Measurements from ENCODE around the gene ZBTB16.

ZBTB16 gene

DNA sequence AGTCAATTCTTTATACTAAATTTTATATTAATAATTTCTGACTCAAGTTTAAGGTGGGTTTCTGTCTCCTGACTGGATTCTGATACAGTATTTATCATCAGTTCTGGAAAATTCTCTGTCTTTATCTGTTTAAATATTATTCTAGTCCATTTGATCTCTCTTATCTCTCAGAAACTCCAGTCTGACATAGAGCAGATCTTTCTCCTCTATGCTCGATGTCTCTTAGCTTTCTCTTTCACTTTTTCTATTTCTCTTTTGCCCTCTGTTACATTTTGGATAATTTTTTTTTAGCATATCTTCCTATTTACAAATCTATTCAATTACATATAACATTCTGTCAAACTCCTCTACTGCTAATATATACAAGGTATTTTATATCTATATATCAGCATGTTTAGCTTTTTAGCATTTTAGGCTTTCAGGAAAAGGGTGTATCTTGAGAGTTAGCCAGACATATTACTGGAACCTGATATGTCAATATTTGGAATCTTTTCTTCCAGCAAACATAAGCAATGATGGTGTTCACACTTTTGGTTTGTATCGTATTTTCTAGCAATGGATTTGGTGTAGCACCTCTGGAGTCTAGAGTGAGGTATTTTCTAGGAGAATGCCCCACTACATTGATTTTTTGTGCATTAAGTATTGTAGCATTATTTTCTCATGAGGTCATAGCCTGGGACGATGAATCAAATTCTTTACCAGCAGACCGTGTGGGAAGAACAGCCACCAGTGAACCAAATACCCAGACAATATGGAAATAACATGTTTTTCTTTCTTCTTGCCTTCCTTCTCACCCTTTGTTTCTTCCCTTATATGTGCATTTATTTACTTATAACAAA is 232.6 kb downstream of the ZBTB16 start:
- DNase-seq = no peak

DNA sequence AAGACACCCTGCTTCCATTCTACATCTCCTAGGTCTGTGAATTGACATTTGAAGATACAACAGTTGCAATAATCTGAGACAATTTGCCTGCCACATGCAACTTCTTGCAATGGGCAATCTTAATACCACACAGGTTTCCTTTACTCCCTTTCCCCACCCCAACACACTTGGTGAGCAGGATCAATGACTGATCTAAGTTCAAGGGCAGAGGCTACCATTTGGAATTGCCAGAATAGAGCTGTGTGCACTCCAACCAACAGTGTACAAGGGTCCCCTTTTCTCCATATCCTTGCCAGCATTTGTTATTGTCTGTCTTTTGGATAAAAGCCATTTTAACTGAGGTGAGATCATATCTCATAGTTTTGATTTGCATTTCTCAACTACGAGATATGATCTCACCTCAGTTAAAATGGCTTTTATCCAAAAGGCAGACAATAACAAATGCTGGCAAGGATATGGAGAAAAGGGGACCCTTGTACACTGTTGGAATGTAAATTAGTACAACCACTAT is 233.7 kb downstream of the ZBTB16 start:
- DNase-seq = no peak

DNA sequence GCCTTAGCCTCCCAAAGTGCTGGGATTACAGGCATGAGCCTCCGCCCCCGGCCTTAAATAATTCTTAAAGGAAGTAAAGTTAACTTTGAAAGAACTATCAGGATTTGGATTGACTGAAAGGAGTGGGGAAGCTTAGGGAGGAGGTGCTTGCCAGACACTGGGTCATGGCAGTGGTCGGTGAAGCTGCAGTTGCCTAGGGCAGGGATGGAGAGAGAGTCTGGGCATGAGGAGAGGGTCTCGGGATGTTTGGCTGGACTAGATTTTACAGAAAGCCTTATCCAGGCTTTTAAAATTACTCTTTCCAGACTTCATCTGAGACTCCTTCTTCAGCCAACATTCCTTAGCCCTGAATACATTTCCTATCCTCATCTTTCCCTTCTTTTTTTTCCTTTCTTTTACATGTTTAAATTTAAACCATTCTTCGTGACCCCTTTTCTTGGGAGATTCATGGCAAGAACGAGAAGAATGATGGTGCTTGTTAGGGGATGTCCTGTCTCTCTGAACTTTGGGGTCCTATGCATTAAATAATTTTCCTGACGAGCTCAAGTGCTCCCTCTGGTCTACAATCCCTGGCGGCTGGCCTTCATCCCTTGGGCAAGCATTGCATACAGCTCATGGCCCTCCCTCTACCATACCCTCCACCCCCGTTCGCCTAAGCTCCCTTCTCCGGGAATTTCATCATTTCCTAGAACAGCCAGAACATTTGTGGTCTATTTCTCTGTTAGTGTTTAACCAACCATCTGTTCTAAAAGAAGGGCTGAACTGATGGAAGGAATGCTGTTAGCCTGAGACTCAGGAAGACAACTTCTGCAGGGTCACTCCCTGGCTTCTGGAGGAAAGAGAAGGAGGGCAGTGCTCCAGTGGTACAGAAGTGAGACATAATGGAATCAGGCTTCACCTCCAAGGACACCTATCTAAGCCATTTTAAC is 236.4 kb downstream of the ZBTB16 start, which contains the start of gene NNMT:
NNMT (plus strand) TSS at position 724 of the 929 bp plus-strand sequence; CDS start at position 882, 158 bp downstream.
- DNase-seq = no peak

DNA sequence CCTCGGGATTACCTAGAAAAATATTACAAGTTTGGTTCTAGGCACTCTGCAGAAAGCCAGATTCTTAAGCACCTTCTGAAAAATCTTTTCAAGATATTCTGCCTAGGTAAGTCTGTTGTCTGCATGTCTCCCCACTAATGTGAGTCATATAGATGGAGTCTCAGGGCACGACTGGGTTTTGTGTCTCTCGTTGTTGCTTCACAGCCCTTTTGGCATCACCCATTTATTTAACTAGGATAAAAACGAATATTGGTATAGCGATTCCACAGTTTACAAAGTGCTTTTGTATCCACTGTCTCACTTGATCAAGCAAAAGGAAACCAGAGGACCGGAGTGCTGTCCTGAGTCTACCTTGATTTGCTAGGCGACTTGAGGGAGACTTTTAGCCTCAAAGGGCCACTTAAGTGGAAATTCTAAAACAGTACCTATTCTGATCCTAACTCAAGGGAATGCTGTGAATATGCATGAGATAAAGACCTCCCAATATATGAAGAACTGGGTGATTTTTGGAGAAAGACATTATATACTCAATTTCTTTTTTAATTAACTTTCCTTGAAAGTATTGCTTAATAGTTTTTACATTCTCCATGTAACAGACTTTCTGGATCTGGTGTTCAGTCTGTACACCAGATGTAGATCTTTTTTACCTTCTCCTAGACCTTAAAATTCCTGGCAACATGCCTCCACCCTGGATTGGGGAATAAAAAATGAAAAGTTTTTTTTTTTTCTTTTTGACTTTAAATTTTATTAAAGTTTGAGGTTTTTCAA is 237.3 kb downstream of the ZBTB16 start:
- no peak for DNase-seq

DNA sequence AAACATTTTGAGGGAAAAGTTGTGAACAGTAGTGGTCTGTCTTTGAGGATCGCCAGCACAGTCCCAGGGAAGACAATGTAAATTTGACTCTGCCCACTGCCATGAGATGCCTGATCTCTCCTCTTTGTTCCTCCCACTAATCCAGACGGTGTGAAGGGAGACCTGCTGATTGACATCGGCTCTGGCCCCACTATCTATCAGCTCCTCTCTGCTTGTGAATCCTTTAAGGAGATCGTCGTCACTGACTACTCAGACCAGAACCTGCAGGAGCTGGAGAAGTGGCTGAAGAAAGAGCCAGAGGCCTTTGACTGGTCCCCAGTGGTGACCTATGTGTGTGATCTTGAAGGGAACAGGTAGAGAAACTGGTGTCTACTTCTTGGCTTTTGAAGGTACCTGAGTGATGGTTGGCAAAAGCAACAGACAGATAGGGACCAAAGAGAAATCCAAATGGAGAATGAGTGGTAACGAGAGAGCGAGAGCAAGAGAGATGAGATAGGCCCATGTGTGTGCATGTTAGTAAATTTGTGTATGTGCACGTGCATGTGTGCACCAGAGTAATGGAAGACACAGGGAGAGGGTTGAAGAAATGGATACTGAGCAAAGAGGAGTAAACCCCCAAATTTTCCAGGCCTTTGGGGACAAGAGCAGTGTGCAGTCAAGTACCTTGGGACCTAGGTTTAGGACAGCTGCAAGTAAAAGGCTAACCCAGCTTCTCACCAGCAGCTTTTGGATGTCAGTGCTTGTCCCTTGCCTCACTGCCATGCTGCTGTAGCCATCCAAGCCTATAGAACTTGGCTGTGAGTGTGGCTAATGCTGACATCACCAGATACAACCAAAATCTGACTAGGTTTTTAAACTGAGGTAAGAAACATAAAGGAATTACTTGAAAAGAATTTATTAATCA is 238.5 kb downstream of the ZBTB16 start:
- no peak for DNase-seq

DNA sequence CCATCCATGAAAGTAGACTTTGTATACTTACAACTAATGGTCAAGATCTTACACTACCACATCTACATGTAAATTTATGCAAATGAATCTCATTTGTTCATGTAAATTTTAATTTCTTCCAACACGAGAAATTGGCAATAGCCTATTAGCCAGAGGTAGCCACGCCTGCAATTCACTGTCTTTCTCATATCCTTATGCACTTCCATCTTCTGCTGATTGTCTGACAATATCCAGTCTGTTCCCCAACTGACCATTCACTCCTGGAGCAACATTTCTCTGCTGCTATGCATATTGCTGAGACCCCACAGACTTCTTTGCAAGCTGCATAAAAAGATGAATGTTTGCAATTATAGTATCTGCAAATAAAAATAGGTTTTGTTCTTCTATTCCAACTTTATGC is 239.2 kb downstream of the ZBTB16 start:
- no peak for DNase-seq

All from CD4-positive, alpha-beta T cell treated with Interleukin-6 for 4 hours (primary cell).